PC-3 (cell line): ENCODE data around the gene COL4A1. TPM values are rescaled to one million over a fixed set of nuclear protein-coding genes. Genes with fewer than 3 reads are reported as not detected.

Experiments
- ATAC-seq: fragments of 200-7000 bp; cut with Tn5 transposase; 2 replicates; pipeline ENCODE4 v1.9.1; 2020; ENCODE audit warnings: mild to moderate bottlenecking, moderate library complexity
- BruUV-seq: library from RNA; stranded (reverse); fragments of 400-500 nt; replicated peaks from 2 replicates; lab custom pipeline; 2021; lab: Mats Ljungman, UMichigan
- CTCF ChIA-PET: fragments of 300-600 bp; sonication (Branson Sonifier 250); formaldehyde crosslinking; loops from one replicate; lab custom pipeline; 2022; ENCODE audit warnings: antibody characterized with exemption; lab: Charles Lee
- POLR2A ChIA-PET: fragments of 300-600 bp; sonication (Branson Sonifier 250); formaldehyde crosslinking; loops from one replicate; lab custom pipeline; 2022; ENCODE audit warnings: antibody characterized with exemption; ENCODE audit not compliant: unreplicated experiment; lab: Charles Lee
- DNase-seq: peaks from one replicate; pipeline ENCODE4 v3.0.0-alpha.2; 2015
- H2AFZ ChIP-seq: fragments of 300-600 bp; sonication (generic); 2 replicates; pipeline ENCODE4 v1.6.0; 2016; ENCODE audit warnings: antibody characterized with exemption, low read length
- H3F3A ChIP-seq: fragments of 300-600 bp; sonication (generic); one replicate; pipeline ENCODE4 v1.6.0; 2017; ENCODE audit warnings: antibody characterized with exemption, low read length, control low read depth, mild to moderate bottlenecking; ENCODE audit not compliant: unreplicated experiment
- H3K27ac ChIP-seq: fragments of 300-600 bp; sonication (generic); 2 replicates; pipeline ENCODE4 v1.5.1; 2016; ENCODE audit warnings: mild to moderate bottlenecking, low read length
- H3K27me3 ChIP-seq: fragments of 300-600 bp; sonication (generic); 2 replicates; pipeline ENCODE4 v1.6.1; 2016; ENCODE audit warnings: low read length, mixed read lengths
- H3K36me3 ChIP-seq: fragments of 300-600 bp; sonication (generic); 2 replicates; pipeline ENCODE4 v1.6.1; 2016; ENCODE audit warnings: low read depth, mixed run types, low read length, mixed read lengths
- H3K4me1 ChIP-seq: fragments of 300-600 bp; sonication (generic); 2 replicates; pipeline ENCODE4 v1.5.1; 2016; ENCODE audit warnings: low read length; ENCODE audit not compliant: insufficient read depth
- H3K4me2 ChIP-seq: fragments of 300-600 bp; sonication (generic); 2 replicates; pipeline ENCODE4 v1.6.0; 2016; ENCODE audit warnings: low read length
- H3K4me3 ChIP-seq: fragments of 300-600 bp; sonication (generic); 2 replicates; pipeline ENCODE4 v1.5.1; 2016; ENCODE audit warnings: mild to moderate bottlenecking, low read length, mixed read lengths
- H3K79me2 ChIP-seq: fragments of 300-600 bp; sonication (generic); 2 replicates; pipeline ENCODE4 v1.6.1; 2017; ENCODE audit warnings: low read length, mixed read lengths
- H3K9ac ChIP-seq: fragments of 300-600 bp; sonication (generic); 2 replicates; pipeline ENCODE4 v1.6.0; 2016; ENCODE audit warnings: mild to moderate bottlenecking, low read length
- H3K9me2 ChIP-seq: fragments of 300-600 bp; sonication (generic); replicated peaks from 2 replicates; pipeline ENCODE4 v1.6.1; 2016; ENCODE audit warnings: mixed run types, low read length, mixed read lengths
- H3K9me3 ChIP-seq: fragments of 300-600 bp; sonication (generic); 2 replicates; pipeline ENCODE4 v1.6.1; 2016; ENCODE audit warnings: low read length, mixed read lengths
- H4K20me1 ChIP-seq: fragments of 300-600 bp; sonication (generic); 2 replicates; pipeline ENCODE4 v1.6.1; 2016; ENCODE audit warnings: low read length, mixed read lengths
- CTCF ChIP-seq: fragments of 300-600 bp; sonication (generic); conservative IDR thresholded peaks from 2 replicates; pipeline ENCODE4 v1.5.1; 2017; ENCODE audit warnings: antibody characterized with exemption, low read depth, mild to moderate bottlenecking, low read length
- EZH2 ChIP-seq: fragments of 300-600 bp; sonication (generic); IDR thresholded peaks from one replicate; pipeline ENCODE4 v1.6.1; 2017; ENCODE audit warnings: antibody characterized with exemption, mild to moderate bottlenecking, low read length; ENCODE audit not compliant: unreplicated experiment
- EZH2phosphoT487 ChIP-seq: fragments of 300-600 bp; sonication (generic); IDR thresholded peaks from 2 replicates; pipeline ENCODE4 v1.6.1; 2018; ENCODE audit warnings: mild to moderate bottlenecking, antibody characterized with exemption, low read length, borderline replicate concordance
- intact Hi-C: fragments of 100-400 bp; cut with micrococcal nuclease; formaldehyde crosslinking; loops from 2 replicates; pipeline ENCODE4 v1.9.0; 2023
- total RNA-seq: library from RNA; depleted of rRNA; stranded (reverse); fragments of >200 nt; gene quantifications from 2 replicates; pipeline ENCODE4 v1.2.3, GENCODE V29; 2014

Gene COL4A1
- total RNA-seq, 1 experiment from 2014 or later, result 48.7 TPM

GRCh38 chr13:110265682-110266430 lies 41.1 kb downstream of the COL4A1 start:
- no peaks in the 10 kb centered on the region for H3K36me3 ChIP-seq
- H3K27me3 ChIP-seq, result no peaks in the 10 kb centered on the region
- H3F3A ChIP-seq, result no peaks in the 10 kb centered on the region
- intact Hi-C loops, result no loop called here
- H3K4me1 ChIP-seq, result no peaks in the 10 kb centered on the region
- no TSS peak for BruUV-seq
- H4K20me1 ChIP-seq, result no peaks in the 10 kb centered on the region
- no peaks in the 10 kb centered on the region for H3K9me2 ChIP-seq
- no peaks in the 10 kb centered on the region for H3K9me3 ChIP-seq
- no peak for TF ChIP-seq EZH2phosphoT487
- no peak for TF ChIP-seq EZH2
- no peak for TF ChIP-seq CTCF
- no peak overlapping the region for H3K27ac ChIP-seq
- CTCF ChIA-PET, result no interaction called here
- ATAC-seq, result no peak
- H2AFZ ChIP-seq, result no peak overlapping the region
- H3K79me2 ChIP-seq, result no peaks in the 10 kb centered on the region
- H3K9ac ChIP-seq, result no peak overlapping the region
- H3K4me3 ChIP-seq, result no peak overlapping the region
- no peak overlapping the region for H3K4me2 ChIP-seq
- DNase-seq, result no peak
- POLR2A ChIA-PET, result no interaction called here

DNA sequence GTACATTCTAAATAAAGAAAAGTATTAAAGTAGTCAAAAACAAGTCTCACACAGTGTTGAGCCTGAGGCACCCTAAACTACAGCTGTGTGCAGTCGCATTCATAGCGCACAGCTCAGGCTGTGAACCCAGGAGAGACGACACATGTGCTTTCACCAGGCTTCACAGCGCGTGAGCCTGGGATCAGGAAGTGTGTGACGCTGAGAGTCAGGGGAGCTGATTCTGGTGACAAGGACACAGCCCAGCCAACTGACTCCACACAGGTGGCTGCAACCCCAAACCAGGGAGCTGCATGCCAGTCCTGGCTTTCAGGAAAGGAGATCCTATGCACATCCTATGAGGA lies 41.6 kb downstream of the COL4A1 start:
- ChIA-PET CTCF (no interaction called here), POLR2A (no interaction called here)
- intact Hi-C loops, result no loop called here
- BruUV-seq, result no TSS peak
- Histone ChIP-seq H4K20me1 (no peaks in the 10 kb centered on the region), H3K9ac (no peak overlapping the region), H3K4me2 (no peak overlapping the region), H3K4me1 (no peaks in the 10 kb centered on the region), H3K4me3 (no peak overlapping the region), H3K9me3 (no peaks in the 10 kb centered on the region), H3K9me2 (no peaks in the 10 kb centered on the region), H3K79me2 (no peaks in the 10 kb centered on the region), H3K27me3 (no peaks in the 10 kb centered on the region), H2AFZ (no peak overlapping the region), H3F3A (no peaks in the 10 kb centered on the region), H3K27ac (no peak overlapping the region), H3K36me3 (no peaks in the 10 kb centered on the region)
- ATAC-seq, result no peak
- no peak for DNase-seq
- TF ChIP-seq EZH2phosphoT487 (no peak), CTCF (no peak), EZH2 (no peak)

- BruUV-seq, result no TSS peak
- intact Hi-C loops, result no loop called here
- ChIA-PET POLR2A (no interaction called here), CTCF (no interaction called here)
- no peak for TF ChIP-seq EZH2
- ATAC-seq (no peak), DNase-seq (no peak)
- no peaks in the 10 kb centered on the region for H3F3A ChIP-seq
- no peaks in the 10 kb centered on the region for H4K20me1 ChIP-seq
- no peaks in the 10 kb centered on the region for H3K9me3 ChIP-seq
- H3K79me2 ChIP-seq, result no peaks in the 10 kb centered on the region
- no peaks in the 10 kb centered on the region for H3K36me3 ChIP-seq
- H3K4me2 ChIP-seq, result no peak overlapping the region
- no peaks in the 10 kb centered on the region for H3K9me2 ChIP-seq
- no peak overlapping the region for H2AFZ ChIP-seq
- H3K4me3 ChIP-seq, result no peak overlapping the region
- no peak overlapping the region for H3K9ac ChIP-seq
- no peak overlapping the region for H3K27ac ChIP-seq
- H3K4me1 ChIP-seq, result peaks cover under 1% of the 10 kb centered on the region; the same call in 1 of the 2 replicates
- no peaks in the 10 kb centered on the region for H3K27me3 ChIP-seq
Observed at GRCh38 chr13:110264685-110265275, 42.2 kb downstream of the COL4A1 start.
